ENCODE results near the gene KCNH5. TPM values are rescaled to one million over a fixed set of nuclear protein-coding genes. Genes with fewer than 3 reads are reported as not detected.

Gene KCNH5
- polyA plus RNA-seq, 2 of the 4 experiments (the other 2 are of a cell fraction), result 0.01 TPM; not detected in 1

GRCh38 chr14:62921466-62921865, 123.8 kb downstream of the KCNH5 start:
- ATAC-seq (no peak), FAIRE-seq (no peak), DNase-seq (ENCODE audit: low read depth in 1 of 2, low spot score in 1 of 2) (no peak)
- CTCF ChIA-PET, result no interaction called here
- 0% methylated on average over 1 of the region's 1 CpG for WGBS (ENCODE audit: missing lambda C conversion rate)
- no peaks in the 10 kb centered on the region for H3K9me3 ChIP-seq
- no peak overlapping the region for H3K4me2 ChIP-seq
- no peak overlapping the region for H3K27ac ChIP-seq
- H3K4me1 ChIP-seq, result no peaks in the 10 kb centered on the region
- POLR2A ChIA-PET, result no interaction called here
- TF ChIP-seq RNF2 (IDR thresholded peaks at IDR 0.05; ENCODE audit: borderline replicate concordance, low read depth) (no peak), RAD21 (conservative IDR thresholded peaks at IDR 0.05 in 1 of 2, IDR thresholded peaks at IDR 0.05 in 1 of 2) (no peak), CHD2 (IDR thresholded peaks at IDR 0.05; ENCODE audit: low read length, partially characterized antibody) (no peak), HOXB5 (CRISPR knock-in tag; IDR thresholded peaks at IDR 0.05) (no peak), ESRRA (IDR thresholded peaks at IDR 0.05; ENCODE audit: borderline replicate concordance, low read length) (no peak), MAZ (IDR thresholded peaks at IDR 0.05; ENCODE audit: borderline replicate concordance, low read depth, low read length) (no peak), GATA3 (IDR thresholded peaks at IDR 0.05; ENCODE audit: borderline replicate concordance) (no peak), MAFK (IDR thresholded peaks at IDR 0.05; ENCODE audit: partially characterized antibody) (no peak)
- TF ChIP-seq, protein P1, sequence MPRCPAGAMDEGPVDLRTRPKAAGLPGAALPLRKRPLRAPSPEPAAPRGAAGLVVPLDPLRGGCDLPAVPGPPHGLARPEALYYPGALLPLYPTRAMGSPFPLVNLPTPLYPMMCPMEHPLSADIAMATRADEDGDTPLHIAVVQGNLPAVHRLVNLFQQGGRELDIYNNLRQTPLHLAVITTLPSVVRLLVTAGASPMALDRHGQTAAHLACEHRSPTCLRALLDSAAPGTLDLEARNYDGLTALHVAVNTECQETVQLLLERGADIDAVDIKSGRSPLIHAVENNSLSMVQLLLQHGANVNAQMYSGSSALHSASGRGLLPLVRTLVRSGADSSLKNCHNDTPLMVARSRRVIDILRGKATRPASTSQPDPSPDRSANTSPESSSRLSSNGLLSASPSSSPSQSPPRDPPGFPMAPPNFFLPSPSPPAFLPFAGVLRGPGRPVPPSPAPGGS (IDR thresholded peaks at IDR 0.05), result no peak
- no peak overlapping the region for H3K4me3 ChIP-seq

GRCh38 chr14:62916551-62916950, 128.7 kb downstream of the KCNH5 start:
- no peak overlapping the region for H3K27ac ChIP-seq
- ChIA-PET POLR2A (no interaction called here), CTCF (no interaction called here)
- no peaks in the 10 kb centered on the region for H3K9me3 ChIP-seq
- TF ChIP-seq ZFP36 (IDR thresholded peaks at IDR 0.05; ENCODE audit: borderline replicate concordance, partially characterized antibody) (no peak), HES2 (IDR thresholded peaks at IDR 0.05) (no peak), ZC3H11A (IDR thresholded peaks at IDR 0.05) (no peak), TFCP2L1 (CRISPR knock-in tag; IDR thresholded peaks at IDR 0.05) (no peak)
- TF ChIP-seq, protein P2, sequence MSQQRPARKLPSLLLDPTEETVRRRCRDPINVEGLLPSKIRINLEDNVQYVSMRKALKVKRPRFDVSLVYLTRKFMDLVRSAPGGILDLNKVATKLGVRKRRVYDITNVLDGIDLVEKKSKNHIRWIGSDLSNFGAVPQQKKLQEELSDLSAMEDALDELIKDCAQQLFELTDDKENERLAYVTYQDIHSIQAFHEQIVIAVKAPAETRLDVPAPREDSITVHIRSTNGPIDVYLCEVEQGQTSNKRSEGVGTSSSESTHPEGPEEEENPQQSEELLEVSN (IDR thresholded peaks at IDR 0.05; ENCODE audit: borderline replicate concordance, low read depth), result no peak
- H3K4me2 ChIP-seq, result no peak overlapping the region
- no peak overlapping the region for H3K4me3 ChIP-seq
- WGBS (ENCODE audit: missing lambda C conversion rate), result 15% methylated on average over 4 of the region's 4 CpGs
- H3K4me1 ChIP-seq, result no peaks in the 10 kb centered on the region
- no peak for FAIRE-seq
- no peak for DNase-seq (ENCODE audit: low read depth in 1 of 2, low spot score in 1 of 2)
- no peak for ATAC-seq

DNA sequence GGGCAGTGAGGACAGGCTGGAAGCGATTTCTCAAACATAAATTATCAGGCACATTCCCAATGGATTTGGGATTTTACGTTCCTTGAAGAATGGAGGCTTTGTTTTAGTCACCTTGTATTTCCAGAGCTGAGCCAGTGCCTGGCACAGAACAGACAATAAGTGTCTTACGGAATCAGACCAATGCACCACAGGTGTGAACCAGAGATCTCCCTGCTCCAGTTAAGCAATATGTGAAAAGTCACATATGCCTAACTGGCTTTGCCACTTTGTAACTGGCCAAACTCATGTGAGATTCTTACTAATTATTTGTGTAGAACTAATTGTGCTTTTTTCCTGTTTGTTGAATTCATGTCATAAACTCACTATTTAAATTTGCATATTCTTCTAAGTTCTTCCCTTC, 130.4 kb downstream of the KCNH5 start:
- FAIRE-seq (no peak), ATAC-seq (no peak), DNase-seq (ENCODE audit: low read depth in 1 of 2, low spot score in 1 of 2) (no peak)
- Histone ChIP-seq H3K4me1 (no peaks in the 10 kb centered on the region), H3K4me2 (no peak overlapping the region), H3K9me3 (no peaks in the 10 kb centered on the region), H3K4me3 (no peak overlapping the region), H3K27ac (no peak overlapping the region)
- ChIA-PET CTCF (no interaction called here), POLR2A (no interaction called here)
- 59% methylated on average over 3 of the region's 3 CpGs for WGBS (ENCODE audit: missing lambda C conversion rate)
- TF ChIP-seq POLR2A (IDR thresholded peaks at IDR 0.05; ENCODE audit: low read length), result no peak
- TF ChIP-seq RARB (CRISPR knock-in tag; IDR thresholded peaks at IDR 0.05), result no peak
- TF ChIP-seq JUN (IDR thresholded peaks at IDR 0.05), result no peak
- TF ChIP-seq CHD2 (IDR thresholded peaks at IDR 0.05; ENCODE audit: low read length, partially characterized antibody), result no peak
- TF ChIP-seq ZC3H11A (IDR thresholded peaks at IDR 0.05), result no peak
- no peak for TF ChIP-seq RCOR1 (IDR thresholded peaks at IDR 0.05; ENCODE audit: low read depth, low read length)
- TF ChIP-seq KDM1A (IDR thresholded peaks at IDR 0.05; ENCODE audit: low read depth), result no peak
- no peak for TF ChIP-seq ZFP36 (IDR thresholded peaks at IDR 0.05; ENCODE audit: borderline replicate concordance, partially characterized antibody)
- no peak for TF ChIP-seq USF2 (IDR thresholded peaks at IDR 0.05)
- TF ChIP-seq JUNB (IDR thresholded peaks at IDR 0.05), result no peak
- TF ChIP-seq NR3C1 (IDR thresholded peaks at IDR 0.05), result no peak
- no peak for TF ChIP-seq FOSL2 (IDR thresholded peaks at IDR 0.05)
- TF ChIP-seq FOSL2 (CRISPR knock-in tag; IDR thresholded peaks at IDR 0.05), result no peak
- no peak for TF ChIP-seq CTCF (IDR thresholded peaks at IDR 0.05)
- TF ChIP-seq CHD4 (IDR thresholded peaks at IDR 0.05; ENCODE audit: borderline replicate concordance), result no peak
- TF ChIP-seq HOXA7 (CRISPR knock-in tag; IDR thresholded peaks at IDR 0.05), result no peak
- no peak for TF ChIP-seq EHMT2 (IDR thresholded peaks at IDR 0.05; ENCODE audit: low read depth)

All from A549 (cell line).